Prostate gland (tissue), 2 donors: ENCODE measurements around the gene DGAT2. TPM values are rescaled to one million over a fixed set of nuclear protein-coding genes. Genes with fewer than 3 reads are reported as not detected.
A peak's percentile ranks its signal among the peaks of the same experiment; 100 is the strongest.

Experiments
- DNase-seq: peaks from one replicate; pipeline ENCODE4 v3.0.0-alpha.2; 2019; ENCODE audit warnings: low spot score
- H3K27ac ChIP-seq, 2 donors: fragments of 200-600 bp; sonication (generic); 2 replicates each; pipeline ENCODE4 v1.5.1; 2017 to 2019
- H3K27me3 ChIP-seq: fragments of 200-600 bp; sonication (generic); replicated peaks from 2 replicates; pipeline ENCODE4 v1.5.1; 2019; ENCODE audit not compliant: insufficient read depth
- H3K36me3 ChIP-seq, 2 donors: fragments of 200-600 bp; sonication (generic); 1 replicate in 1 of 2; 2 replicates in 1 of 2; pipeline versions ENCODE4 v1.5.1 to v1.8.1; 2017 to 2019
- H3K4me1 ChIP-seq: fragments of 200-600 bp; sonication (generic); replicated peaks from 2 replicates; pipeline ENCODE4 v1.5.1; 2019
- H3K4me3 ChIP-seq, 2 donors: fragments of 200-600 bp; sonication (generic); 2 replicates each; pipeline ENCODE4 v1.5.1; 2017 to 2019
- H3K9me3 ChIP-seq: fragments of 200-600 bp; sonication (generic); 2 replicates; pipeline ENCODE4 v1.5.1; 2017
- POLR2A ChIP-seq: fragments of 450-650 bp; IDR thresholded peaks from one replicate; pipeline ENCODE4 v1.6.1; 2016; ENCODE audit warnings: antibody characterized with exemption, mild to moderate bottlenecking
- POLR2AphosphoS5 ChIP-seq: sonication (generic); formaldehyde crosslinking; IDR thresholded peaks from one replicate; pipeline ENCODE4 v1.6.1; 2017; ENCODE audit warnings: antibody characterized with exemption
- WGBS: methylation state at CpG from one replicate; pipeline ENCODE4 v1.1.5; 2018; 5-methylcytosine and 5-hydroxymethylcytosine counted together
- intact Hi-C: fragments of 100-400 bp; cut with DNase I; formaldehyde crosslinking; loops from one replicate; pipeline ENCODE4 v1.14.2; 2022
- total RNA-seq, 2 donors: library from RNA; depleted of rRNA; stranded (reverse); fragments of >200 nt; gene quantifications; one replicate each; pipeline ENCODE4 v1.1.0, GENCODE V29; 2016
- TF ChIP-seq, protein P1 (sequence below), 4 experiments: fragments of 200-600 bp in 2 of 4; fragments of 450-650 bp in 2 of 4; sonication (generic) in 2 of 4; IDR thresholded peaks; 1 replicate in 3 of 4; 2 replicates in 1 of 4; pipeline ENCODE4 v1.5.1; 2016 to 2019; ENCODE audit warnings: antibody characterized with exemption in 4 of 4, mild to moderate bottlenecking in 2 of 4, moderate library complexity in 2 of 4

Gene DGAT2
- total RNA-seq: 10 to 100 TPM in 1 of 2 donors, 1 to 10 TPM in 1; 5.6 to 24.6 TPM

GRCh38 chr11:75768112-75768908, at the start of gene DGAT2:
Gene DGAT2 (plus strand): TSS chr11:75768778. CDS start chr11:75768992, 214 bp downstream.
- Histone ChIP-seq H3K27me3 (no peaks in the 10 kb centered on the region), H3K4me1 (no peaks in the 10 kb centered on the region), H3K36me3 (no peaks in the 10 kb centered on the region), H3K9me3 (no peaks in the 10 kb centered on the region), H3K27ac (no peak within 1 kb of the TSS), H3K4me3 (peak within 1 kb of the TSS; percentile 28 to 43)
- peak; percentile 37 for TF ChIP-seq POLR2A
- peak; percentile 31 for TF ChIP-seq POLR2AphosphoS5
- TF ChIP-seq, protein P1, sequence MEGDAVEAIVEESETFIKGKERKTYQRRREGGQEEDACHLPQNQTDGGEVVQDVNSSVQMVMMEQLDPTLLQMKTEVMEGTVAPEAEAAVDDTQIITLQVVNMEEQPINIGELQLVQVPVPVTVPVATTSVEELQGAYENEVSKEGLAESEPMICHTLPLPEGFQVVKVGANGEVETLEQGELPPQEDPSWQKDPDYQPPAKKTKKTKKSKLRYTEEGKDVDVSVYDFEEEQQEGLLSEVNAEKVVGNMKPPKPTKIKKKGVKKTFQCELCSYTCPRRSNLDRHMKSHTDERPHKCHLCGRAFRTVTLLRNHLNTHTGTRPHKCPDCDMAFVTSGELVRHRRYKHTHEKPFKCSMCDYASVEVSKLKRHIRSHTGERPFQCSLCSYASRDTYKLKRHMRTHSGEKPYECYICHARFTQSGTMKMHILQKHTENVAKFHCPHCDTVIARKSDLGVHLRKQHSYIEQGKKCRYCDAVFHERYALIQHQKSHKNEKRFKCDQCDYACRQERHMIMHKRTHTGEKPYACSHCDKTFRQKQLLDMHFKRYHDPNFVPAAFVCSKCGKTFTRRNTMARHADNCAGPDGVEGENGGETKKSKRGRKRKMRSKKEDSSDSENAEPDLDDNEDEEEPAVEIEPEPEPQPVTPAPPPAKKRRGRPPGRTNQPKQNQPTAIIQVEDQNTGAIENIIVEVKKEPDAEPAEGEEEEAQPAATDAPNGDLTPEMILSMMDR (IDR thresholded peaks at IDR 0.05): peak in 2 of 4 experiments; percentile 31 to 33
- intact Hi-C loops: no loop called here
- DNase-seq: peak; percentile 61
- whole genome bisulfite sequencing: 3% methylated on average over 39 of the region's 66 CpGs

DNA sequence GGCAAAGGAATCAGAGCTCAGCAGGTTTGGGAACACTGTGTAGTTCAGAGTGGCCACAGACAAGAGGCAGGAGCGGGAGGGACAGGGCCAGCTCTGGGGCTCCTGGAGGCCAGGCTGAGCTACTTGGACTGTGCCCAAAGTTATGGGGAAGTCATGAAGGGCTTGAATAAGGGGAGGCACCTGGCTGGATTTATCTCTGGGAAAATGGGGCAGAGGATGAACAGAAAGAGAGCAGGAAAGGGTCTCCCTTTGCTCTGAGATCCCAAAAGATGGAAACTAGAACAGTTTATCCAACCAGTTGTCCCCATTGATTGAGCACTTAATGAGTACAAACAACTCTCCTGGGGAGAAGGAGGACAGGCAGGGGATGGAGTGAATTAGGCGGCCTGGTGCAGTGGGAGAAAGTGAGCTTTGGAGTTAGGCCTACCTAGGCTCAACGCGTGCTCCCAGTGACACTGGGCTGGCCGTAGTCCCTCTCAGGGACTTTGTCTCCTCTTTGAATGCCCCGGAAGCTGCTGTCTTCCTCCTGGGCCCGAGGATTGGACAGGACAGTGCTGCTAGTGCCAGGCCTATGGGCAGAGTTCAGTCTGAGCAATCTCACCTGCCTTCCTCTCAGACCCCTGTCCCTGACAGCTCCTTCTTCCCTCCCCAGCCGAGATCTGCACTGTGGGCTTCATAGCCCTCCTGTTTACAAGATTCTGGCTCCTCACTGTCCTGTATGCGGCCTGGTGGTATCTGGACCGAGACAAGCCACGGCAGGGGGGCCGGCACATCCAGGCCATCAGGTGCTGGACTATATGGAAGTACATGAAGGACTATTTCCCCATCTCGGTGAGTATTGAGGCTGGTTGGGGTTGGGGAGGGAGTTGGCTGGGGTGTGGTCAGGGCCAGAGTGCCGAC, 49.0 kb upstream of the DGAT2 start:
- peak; percentile 46 for DNase-seq
- no peak for TF ChIP-seq POLR2A
- no peak for TF ChIP-seq POLR2AphosphoS5
- TF ChIP-seq, protein P1 (IDR thresholded peaks at IDR 0.05): no peak
- no peaks in the 10 kb centered on the region for H3K27me3 ChIP-seq
- no peaks in the 10 kb centered on the region for H3K9me3 ChIP-seq
- 91% methylated on average over 14 of the region's 14 CpGs for WGBS
- intact Hi-C loops: no loop called here
- H3K4me3 ChIP-seq: no peak overlapping the region
- H3K27ac ChIP-seq: peak overlapping the region; percentile 70 to 88
- H3K4me1 ChIP-seq: peaks cover 4% of the 10 kb centered on the region
- H3K36me3 ChIP-seq: no peaks in the 10 kb centered on the region

DNA sequence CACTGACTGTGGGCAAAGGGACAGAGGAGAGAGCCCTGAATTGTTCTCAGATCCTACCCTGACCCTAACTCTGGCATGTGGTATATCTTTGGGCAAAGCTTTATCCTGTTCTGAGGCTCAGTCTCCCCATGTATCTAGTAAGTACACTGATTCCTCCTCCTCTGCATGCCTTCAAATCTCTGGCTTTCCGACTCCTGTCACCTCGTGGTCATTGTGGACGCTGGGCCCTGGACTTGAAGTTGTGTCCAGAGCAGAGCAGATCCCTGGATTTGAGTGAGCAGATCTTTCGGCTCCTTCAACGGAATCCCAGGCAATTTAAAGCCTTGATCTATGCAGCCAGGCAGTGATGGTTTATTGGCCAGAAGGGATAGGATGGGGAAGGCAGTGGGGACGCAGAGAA, 47.9 kb upstream of the DGAT2 start:
- H3K9me3 ChIP-seq: no peaks in the 10 kb centered on the region
- H3K27me3 ChIP-seq: no peaks in the 10 kb centered on the region
- H3K36me3 ChIP-seq: no peaks in the 10 kb centered on the region
- peaks cover 4% of the 10 kb centered on the region for H3K4me1 ChIP-seq
- H3K27ac ChIP-seq: peak overlapping the region in 1 of 2 donors; percentile 88
- intact Hi-C loops: no loop called here
- WGBS: 95% methylated on average over 6 of the region's 6 CpGs
- H3K4me3 ChIP-seq: no peak overlapping the region
- no peak for DNase-seq
- TF ChIP-seq POLR2AphosphoS5 (no peak), POLR2A (no peak)
- TF ChIP-seq, protein P1 (IDR thresholded peaks at IDR 0.05): no peak

GRCh38 chr11:75721852-75722668, 46.5 kb upstream of the DGAT2 start:
- 60% methylated on average over 14 of the region's 14 CpGs for WGBS
- Histone ChIP-seq H3K9me3 (no peaks in the 10 kb centered on the region), H3K36me3 (no peaks in the 10 kb centered on the region), H3K4me3 (no peak overlapping the region), H3K4me1 (peaks cover 4% of the 10 kb centered on the region), H3K27ac (peak overlapping the region; percentile 23 to 54), H3K27me3 (no peaks in the 10 kb centered on the region)
- no peak for DNase-seq
- intact Hi-C loops: no loop called here
- TF ChIP-seq, protein P1 (IDR thresholded peaks at IDR 0.05): no peak
- TF ChIP-seq POLR2A (no peak), POLR2AphosphoS5 (peak; percentile 18)
